Left renal pelvis (tissue), 4 donors: ENCODE results near the gene NYAP1. TPM values are rescaled to one million over a fixed set of nuclear protein-coding genes. Genes with fewer than 3 reads are reported as not detected.
A peak's percentile ranks its signal among the peaks of the same experiment; 100 is the strongest.
"Not testable (repeated sequence)": the region's sequence is repeated elsewhere in the genome, so short reads cannot be mapped to it uniquely, and the experiment has no call there.

Experiments used
- DNase-seq, 4 donors: peaks; one replicate each; pipeline ENCODE4 v3.0.0-alpha.2; 2013; ENCODE audit warnings: low read depth in 4 of 4, low spot score in 3 of 4
- polyA plus RNA-seq, 4 donors: library from polyadenylated mRNA; unstranded; fragments of 120-200 nt; gene quantifications; one replicate each; pipeline ENCODE4 v1.2.1, GENCODE V29; 2013; ENCODE audit not compliant: insufficient read length in 4 of 4

Gene NYAP1
- polyA plus RNA-seq, result 1 to 10 TPM; 1.6 to 4.2 (median 2.2) TPM

- DNase-seq, result peak in 1 of 4 donors; percentile 53
These were observed at the start of gene NYAP1 for GRCh38 chr7:100483722-100484672. Gene NYAP1 (plus strand): TSS chr7:100483927. CDS start chr7:100485312, 1,385 bp downstream.

GRCh38 chr7:100434297-100435144, 49.2 kb upstream of the NYAP1 start:
- DNase-seq, result no peak

GRCh38 chr7:100435401-100436304, 48.1 kb upstream of the NYAP1 start:
- DNase-seq, result no peak

GRCh38 chr7:100437150-100438100, 46.3 kb upstream of the NYAP1 start:
- DNase-seq, result no peak

- no peak for DNase-seq
These were observed 45.6 kb upstream of the NYAP1 start for GRCh38 chr7:100438172-100438571.

GRCh38 chr7:100438731-100439130, 45.0 kb upstream of the NYAP1 start:
- DNase-seq, result not testable (repeated sequence)

- not testable (repeated sequence) for DNase-seq
These were observed 44.5 kb upstream of the NYAP1 start for GRCh38 chr7:100439244-100439643.

GRCh38 chr7:100441641-100442535, 41.8 kb upstream of the NYAP1 start:
- DNase-seq, result no peak

- DNase-seq, result no peak
These were observed 40.5 kb upstream of the NYAP1 start for GRCh38 chr7:100443096-100443840.

GRCh38 chr7:100444311-100445278, 39.1 kb upstream of the NYAP1 start:
- no peak for DNase-seq

GRCh38 chr7:100446040-100446439, 37.7 kb upstream of the NYAP1 start:
- DNase-seq, result no peak

GRCh38 chr7:100447363-100447762, 36.4 kb upstream of the NYAP1 start:
- not testable (repeated sequence) for DNase-seq

- no peak for DNase-seq
These were observed 34.4 kb upstream of the NYAP1 start for GRCh38 chr7:100449190-100449795.

- DNase-seq, result no peak
These were observed 31.2 kb upstream of the NYAP1 start for GRCh38 chr7:100452513-100452912.

GRCh38 chr7:100453854-100454253, 29.9 kb upstream of the NYAP1 start:
- not testable (repeated sequence) for DNase-seq

- DNase-seq, result no peak
These were observed 28.5 kb upstream of the NYAP1 start for GRCh38 chr7:100455206-100455605.
